Measurements from ENCODE around the gene CDK5RAP2. TPM values are rescaled to one million over a fixed set of nuclear protein-coding genes. Genes with fewer than 3 reads are reported as not detected.

The CDK5RAP2 gene
- polyA plus RNA-seq, 1 experiment: 30.3 TPM

- POLR2A ChIA-PET: no interaction called here
Observed at GRCh38 chr9:120485788-120486187, 94.2 kb downstream of the CDK5RAP2 start.

GRCh38 chr9:120484162-120484561 lies 95.8 kb downstream of the CDK5RAP2 start:
- POLR2A ChIA-PET: no interaction called here
- no peak for DNase-seq (ENCODE audit: low read depth, low spot score)
- H3K9me3 ChIP-seq (ENCODE audit: control insufficient read depth, insufficient read depth, low read length): no peaks in the 10 kb centered on the region
- no peak overlapping the region for H3K27ac ChIP-seq (ENCODE audit: low read depth, low read length)
- H3K4me3 ChIP-seq (ENCODE audit: low read depth, low read length): no peak overlapping the region
- no peak for TF ChIP-seq CTCF (IDR thresholded peaks at IDR 0.05; ENCODE audit: low read depth, low read length)
- CTCF ChIA-PET: no interaction called here
- no peaks in the 10 kb centered on the region for H3K27me3 ChIP-seq (ENCODE audit: control insufficient read depth, insufficient read depth, low read length)

More at GRCh38 chr9:120485788-120486187, 94.2 kb downstream of the CDK5RAP2 start:
- H3K9me3 ChIP-seq (ENCODE audit: control insufficient read depth, insufficient read depth, low read length): no peaks in the 10 kb centered on the region
- DNase-seq (ENCODE audit: low read depth, low spot score): no peak
- no peak overlapping the region for H3K4me3 ChIP-seq (ENCODE audit: low read depth, low read length)
- TF ChIP-seq CTCF (IDR thresholded peaks at IDR 0.05; ENCODE audit: low read depth, low read length): no peak
- no peak overlapping the region for H3K27ac ChIP-seq (ENCODE audit: low read depth, low read length)
- CTCF ChIA-PET: interaction anchor here (0.6 to 1.2 kb wide), 2 partner anchors 8 to 48 kb away, joined by 4 to 7 read pairs; no protein-coding TSS in a partner anchor
- H3K27me3 ChIP-seq (ENCODE audit: control insufficient read depth, insufficient read depth, low read length): no peaks in the 10 kb centered on the region

GRCh38 chr9:120482424-120483186 lies 97.4 kb downstream of the CDK5RAP2 start:
- Histone ChIP-seq H3K27me3 (ENCODE audit: control insufficient read depth, insufficient read depth, low read length) (no peaks in the 10 kb centered on the region), H3K9me3 (ENCODE audit: control insufficient read depth, insufficient read depth, low read length) (no peaks in the 10 kb centered on the region), H3K27ac (ENCODE audit: low read depth, low read length) (no peak overlapping the region), H3K4me3 (ENCODE audit: low read depth, low read length) (no peak overlapping the region)
- TF ChIP-seq CTCF (IDR thresholded peaks at IDR 0.05; ENCODE audit: low read depth, low read length): no peak
- CTCF ChIA-PET: no interaction called here
- POLR2A ChIA-PET: no interaction called here
- no peak for DNase-seq (ENCODE audit: low read depth, low spot score)

- ChIA-PET POLR2A (no interaction called here), CTCF (no interaction called here)
- DNase-seq (ENCODE audit: low read depth, low spot score): no peak
- Histone ChIP-seq H3K9me3 (ENCODE audit: control insufficient read depth, insufficient read depth, low read length) (no peaks in the 10 kb centered on the region), H3K27ac (ENCODE audit: low read depth, low read length) (no peak overlapping the region), H3K4me3 (ENCODE audit: low read depth, low read length) (no peak overlapping the region), H3K27me3 (ENCODE audit: control insufficient read depth, insufficient read depth, low read length) (no peaks in the 10 kb centered on the region)
- TF ChIP-seq CTCF (IDR thresholded peaks at IDR 0.05; ENCODE audit: low read depth, low read length): no peak
Observed at GRCh38 chr9:120481846-120482245, 98.1 kb downstream of the CDK5RAP2 start.

- POLR2A ChIA-PET: no interaction called here
- H3K9me3 ChIP-seq (ENCODE audit: control insufficient read depth, insufficient read depth, low read length): no peaks in the 10 kb centered on the region
- CTCF ChIA-PET: no interaction called here
- DNase-seq (ENCODE audit: low read depth, low spot score): no peak
- TF ChIP-seq CTCF (IDR thresholded peaks at IDR 0.05; ENCODE audit: low read depth, low read length): no peak
- no peak overlapping the region for H3K27ac ChIP-seq (ENCODE audit: low read depth, low read length)
- H3K4me3 ChIP-seq (ENCODE audit: low read depth, low read length): no peak overlapping the region
- no peaks in the 10 kb centered on the region for H3K27me3 ChIP-seq (ENCODE audit: control insufficient read depth, insufficient read depth, low read length)
Observed at GRCh38 chr9:120481248-120481647, 98.7 kb downstream of the CDK5RAP2 start.

All from AG04450 (cell line).